Endothelial cell of umbilical vein (primary cell): ENCODE results near the gene ASTN1. TPM values are rescaled to one million over a fixed set of nuclear protein-coding genes. Genes with fewer than 3 reads are reported as not detected.

Experiments
- BruUV-seq: library from RNA; stranded (reverse); fragments of 400-500 nt; replicated peaks from 2 replicates; lab custom pipeline; 2021; lab: Mats Ljungman, UMichigan
- CTCF ChIA-PET: fragments of 300-600, 350-600 bp; sonication (Branson Sonifier 250); formaldehyde crosslinking; loops from one replicate; lab custom pipeline; 2021; ENCODE audit warnings: antibody characterized with exemption, inconsistent platforms; lab: Charles Lee
- POLR2A ChIA-PET: fragments of 300-600, 350-600 bp; sonication (Branson Sonifier 250); formaldehyde crosslinking; loops from one replicate; lab custom pipeline; 2021; ENCODE audit warnings: antibody characterized with exemption, inconsistent platforms; lab: Charles Lee
- DNase-seq: peaks from one replicate; pipeline ENCODE4 v3.0.0-alpha.2; 2011; ENCODE audit warnings: low read depth, low spot score
- FAIRE-seq: peaks from 2 replicates; lab custom pipeline; 2011; peaks lifted over from hg19 to GRCh38; lab: Jason Lieb, UNC
- H2AFZ ChIP-seq: 2 replicates; pipeline ENCODE4 v1.6.0; 2012; ENCODE audit warnings: low read depth, low read length, control low read depth, inconsistent platforms
- H3K27ac ChIP-seq: 2 replicates; pipeline ENCODE4 v1.5.1; 2011; ENCODE audit warnings: low read depth, mild to moderate bottlenecking, control low read depth, low read length, moderate library complexity; ENCODE audit not compliant: insufficient read depth
- H3K27me3 ChIP-seq, 2 experiments: 2 replicates each; pipeline versions ENCODE4 v1.6.0 to v1.6.1; 2011; ENCODE audit warnings: low read length in 2 of 2, mixed read lengths in 1 of 2; ENCODE audit not compliant: control insufficient read depth in 2 of 2, insufficient read depth in 2 of 2
- H3K36me3 ChIP-seq, 2 experiments: 2 replicates in 1 of 2; 3 replicates in 1 of 2; pipeline ENCODE4 v1.5.1; 2011; ENCODE audit warnings: low read length in 2 of 2, mild to moderate bottlenecking in 1 of 2, moderate library complexity in 1 of 2; ENCODE audit not compliant: control insufficient read depth in 2 of 2, insufficient read depth in 2 of 2; ENCODE audit errors: extremely low read depth in 1 of 2
- H3K4me1 ChIP-seq: 3 replicates; pipeline ENCODE4 v1.5.1; 2011; ENCODE audit warnings: mild to moderate bottlenecking, low read length; ENCODE audit not compliant: control insufficient read depth, insufficient read depth; ENCODE audit errors: extremely low read depth
- H3K4me2 ChIP-seq: 2 replicates; pipeline ENCODE4 v1.6.1; 2011; ENCODE audit warnings: low read length, control low read depth, mixed read lengths; ENCODE audit not compliant: insufficient read depth
- H3K4me3 ChIP-seq, 3 experiments: fragments of 200-600 bp in 1 of 3; sonication (generic), shearing (Covaris generic) in 1 of 3; replicated peaks in 1 of 3; 2 replicates each; pipeline ENCODE4 v1.5.1; 2011 to 2016; ENCODE audit warnings: control low read depth in 3 of 3, low read length in 3 of 3, mild to moderate bottlenecking in 2 of 3, inconsistent platforms in 1 of 3, low read depth in 1 of 3, moderate library complexity in 1 of 3; ENCODE audit not compliant: insufficient read depth in 1 of 3
- H3K79me2 ChIP-seq: 2 replicates; pipeline ENCODE4 v1.6.0; 2012; ENCODE audit warnings: low read length, inconsistent platforms; ENCODE audit not compliant: control insufficient read depth, insufficient read depth
- H3K9ac ChIP-seq: replicated peaks from 2 replicates; pipeline ENCODE3; 2011; ENCODE audit warnings: low read length, control low read depth; ENCODE audit not compliant: insufficient read depth; ENCODE audit errors: extremely low read depth
- H3K9me1 ChIP-seq: replicated peaks from 3 replicates; pipeline ENCODE4 v1.6.0; 2011; ENCODE audit warnings: mild to moderate bottlenecking, low read length; ENCODE audit not compliant: control insufficient read depth, insufficient read depth; ENCODE audit errors: extremely low read depth
- H3K9me3 ChIP-seq: replicated peaks from 2 replicates; pipeline ENCODE4 v1.5.1; 2012; ENCODE audit warnings: low read length, inconsistent platforms; ENCODE audit not compliant: control insufficient read depth, insufficient read depth
- H4K20me1 ChIP-seq: replicated peaks from 2 replicates; pipeline ENCODE3; 2011; ENCODE audit warnings: mild to moderate bottlenecking, low read length; ENCODE audit not compliant: control insufficient read depth, insufficient read depth; ENCODE audit errors: extremely low read depth
- EZH2 ChIP-seq: IDR thresholded peaks from 2 replicates; pipeline ENCODE4 v1.6.1; 2012; ENCODE audit warnings: borderline replicate concordance, low read depth, mild to moderate bottlenecking, moderate library complexity, low read length, inconsistent platforms; ENCODE audit not compliant: severe bottlenecking
- FOS ChIP-seq: IDR thresholded peaks from 2 replicates; pipeline ENCODE4 v1.6.1; 2011; ENCODE audit warnings: mild to moderate bottlenecking, low read length, moderate library complexity, borderline replicate concordance; ENCODE audit not compliant: insufficient read depth
- GATA2 ChIP-seq: IDR thresholded peaks from 2 replicates; pipeline ENCODE4 v1.7.0; 2011; ENCODE audit warnings: low read depth, mild to moderate bottlenecking, moderate library complexity, mixed read lengths, low read length; ENCODE audit not compliant: insufficient read length, insufficient read depth
- JUN ChIP-seq: IDR thresholded peaks from 2 replicates; pipeline ENCODE4 v1.6.1; 2011; ENCODE audit warnings: borderline replicate concordance, low read depth; ENCODE audit not compliant: insufficient read length, insufficient read depth
- MAX ChIP-seq: IDR thresholded peaks from 2 replicates; pipeline ENCODE4 v1.6.1; 2011; ENCODE audit not compliant: insufficient read depth, insufficient read length
- MYC ChIP-seq: IDR thresholded peaks from one replicate; pipeline ENCODE4 v1.6.1; 2011; ENCODE audit warnings: mild to moderate bottlenecking, low read depth, low read length
- POLR2A ChIP-seq: IDR thresholded peaks from 2 replicates; pipeline ENCODE4 v1.6.1; 2012; ENCODE audit warnings: low read depth, mild to moderate bottlenecking, control low read depth, low read length
- POLR2AphosphoS5 ChIP-seq: IDR thresholded peaks from 2 replicates; pipeline ENCODE4 v1.6.1; 2012; ENCODE audit warnings: low read depth, mild to moderate bottlenecking, control low read depth, low read length, moderate library complexity; ENCODE audit not compliant: insufficient read depth
- dilution Hi-C: fragments of 300-500 bp; cut with MboI; formaldehyde crosslinking; loops from one replicate; pipeline ENCODE4 v1.15.0; 2019; ENCODE audit warnings: low sequenced_read_pairs; ENCODE audit not compliant: extremely low pct_ligation_motif_present
- intact Hi-C: fragments of 100-400 bp; cut with micrococcal nuclease; formaldehyde crosslinking; loops from one replicate; pipeline ENCODE4 v1.10.0; 2022
- polyA plus RNA-seq, 4 experiments: library from polyadenylated mRNA; depleted of rRNA in 3 of 4; stranded (reverse) in 3 of 4; unstranded in 1 of 4; fragments of >200 nt; gene quantifications; 2 replicates each; pipeline versions ENCODE4 v1.2.1 to v1.2.3, GENCODE V29; 2011 to 2012; ENCODE audit warnings: missing spikeins in 1 of 4
- total RNA-seq: library from RNA; stranded (reverse); gene quantifications from 2 replicates; pipeline ENCODE4 v1.2.3, GENCODE V29; 2021
- TF ChIP-seq, protein P1 (sequence below), 2 donors: IDR thresholded peaks; 1 replicate in 1 of 2; 2 replicates in 1 of 2; pipeline ENCODE4 v1.5.1; 2011; ENCODE audit warnings: low read length in 2 of 2, mild to moderate bottlenecking in 2 of 2, moderate library complexity in 2 of 2, control low read depth in 1 of 2, inconsistent platforms in 1 of 2, low read depth in 1 of 2; ENCODE audit not compliant: insufficient read depth in 1 of 2; ENCODE audit errors: extremely low read depth in 1 of 2

Gene ASTN1
- total and polyA plus RNA-seq, 2 donors (not counting 3 experiments of a cell fraction or from before 2014, with no cell fraction given): 0.04 TPM; not detected in 1

DNA sequence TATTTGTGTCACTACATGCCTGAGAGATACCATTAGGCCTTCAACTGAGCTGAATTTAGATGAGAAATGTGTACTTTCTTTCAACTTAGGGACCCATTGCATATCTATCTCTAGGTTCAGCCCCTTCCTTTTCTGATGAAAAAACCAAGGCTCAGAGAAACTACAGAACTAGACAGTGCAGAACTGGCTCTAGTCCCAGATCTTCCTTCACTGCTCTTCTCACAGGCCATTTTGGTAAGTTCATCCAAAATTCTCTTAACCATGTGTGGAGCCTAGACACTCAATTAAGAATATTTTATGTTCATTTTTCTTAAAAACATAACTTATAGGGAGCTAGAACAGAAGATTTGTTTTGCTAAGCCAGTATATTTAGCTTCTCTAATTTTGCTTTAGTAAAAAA lies 128.9 kb downstream of the ASTN1 start:
- dilution Hi-C loops: no loop called here
- no peak for FAIRE-seq

DNA sequence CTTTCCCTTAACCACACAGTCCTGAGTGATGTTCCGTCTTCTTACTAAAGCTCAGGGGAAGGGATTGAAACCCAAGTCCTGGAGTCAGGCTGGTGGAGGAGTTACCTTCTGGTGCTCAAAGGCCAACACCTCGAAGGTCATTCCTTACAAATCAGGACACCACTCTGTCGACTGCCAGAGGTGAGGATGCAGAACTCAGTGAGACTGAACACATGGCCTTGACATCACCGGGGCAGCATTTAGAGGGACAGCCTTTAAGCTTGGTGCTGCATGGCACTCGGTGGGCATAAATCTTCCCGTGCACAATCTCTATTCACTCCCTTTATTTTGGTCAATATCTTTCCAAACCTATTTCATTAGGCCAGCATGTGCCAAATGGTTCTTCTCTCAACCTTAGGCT lies 130.9 kb downstream of the ASTN1 start:
- TF ChIP-seq POLR2AphosphoS5 (no peak), MAX (no peak), MYC (no peak), POLR2A (no peak), JUN (no peak), FOS (no peak), EZH2 (no peak), GATA2 (no peak)
- TF ChIP-seq, protein P1, sequence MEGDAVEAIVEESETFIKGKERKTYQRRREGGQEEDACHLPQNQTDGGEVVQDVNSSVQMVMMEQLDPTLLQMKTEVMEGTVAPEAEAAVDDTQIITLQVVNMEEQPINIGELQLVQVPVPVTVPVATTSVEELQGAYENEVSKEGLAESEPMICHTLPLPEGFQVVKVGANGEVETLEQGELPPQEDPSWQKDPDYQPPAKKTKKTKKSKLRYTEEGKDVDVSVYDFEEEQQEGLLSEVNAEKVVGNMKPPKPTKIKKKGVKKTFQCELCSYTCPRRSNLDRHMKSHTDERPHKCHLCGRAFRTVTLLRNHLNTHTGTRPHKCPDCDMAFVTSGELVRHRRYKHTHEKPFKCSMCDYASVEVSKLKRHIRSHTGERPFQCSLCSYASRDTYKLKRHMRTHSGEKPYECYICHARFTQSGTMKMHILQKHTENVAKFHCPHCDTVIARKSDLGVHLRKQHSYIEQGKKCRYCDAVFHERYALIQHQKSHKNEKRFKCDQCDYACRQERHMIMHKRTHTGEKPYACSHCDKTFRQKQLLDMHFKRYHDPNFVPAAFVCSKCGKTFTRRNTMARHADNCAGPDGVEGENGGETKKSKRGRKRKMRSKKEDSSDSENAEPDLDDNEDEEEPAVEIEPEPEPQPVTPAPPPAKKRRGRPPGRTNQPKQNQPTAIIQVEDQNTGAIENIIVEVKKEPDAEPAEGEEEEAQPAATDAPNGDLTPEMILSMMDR (IDR thresholded peaks at IDR 0.05; ENCODE audit: extremely low read depth in 1 of 2, insufficient read depth in 1 of 2, low read depth in 1 of 2, low read length in 2 of 2): no peak
- no peaks in the 10 kb centered on the region for H4K20me1 ChIP-seq
- no peaks in the 10 kb centered on the region for H3K9me1 ChIP-seq
- no peak overlapping the region for H2AFZ ChIP-seq
- H3K79me2 ChIP-seq: no peaks in the 10 kb centered on the region
- H3K9me3 ChIP-seq: no peaks in the 10 kb centered on the region
- intact Hi-C loops: no loop called here
- CTCF ChIA-PET: no interaction called here
- no peaks in the 10 kb centered on the region for H3K27me3 ChIP-seq
- no peak overlapping the region for H3K4me2 ChIP-seq
- no peak overlapping the region for H3K27ac ChIP-seq
- BruUV-seq: no TSS peak
- POLR2A ChIA-PET: no interaction called here
- DNase-seq (no peak), FAIRE-seq (no peak)
- dilution Hi-C loops: no loop called here
- no peaks in the 10 kb centered on the region for H3K4me1 ChIP-seq
- no peaks in the 10 kb centered on the region for H3K36me3 ChIP-seq
- H3K9ac ChIP-seq: no peak overlapping the region
- no peak overlapping the region for H3K4me3 ChIP-seq

More for the DNA sequence above, 128.9 kb downstream of the ASTN1 start:
- no peaks in the 10 kb centered on the region for H4K20me1 ChIP-seq
- H3K27me3 ChIP-seq: no peaks in the 10 kb centered on the region
- H3K4me2 ChIP-seq: no peak overlapping the region
- TF ChIP-seq, protein P1 (IDR thresholded peaks at IDR 0.05; ENCODE audit: extremely low read depth in 1 of 2, insufficient read depth in 1 of 2, low read depth in 1 of 2, low read length in 2 of 2): no peak
- no peak for TF ChIP-seq JUN
- TF ChIP-seq GATA2: no peak
- H3K9me1 ChIP-seq: no peaks in the 10 kb centered on the region
- H3K4me3 ChIP-seq: no peak overlapping the region
- no peaks in the 10 kb centered on the region for H3K36me3 ChIP-seq
- no TSS peak for BruUV-seq
- POLR2A ChIA-PET: no interaction called here
- H3K9ac ChIP-seq: no peak overlapping the region
- H3K4me1 ChIP-seq: no peaks in the 10 kb centered on the region
- H3K79me2 ChIP-seq: no peaks in the 10 kb centered on the region
- CTCF ChIA-PET: no interaction called here
- H3K9me3 ChIP-seq: no peaks in the 10 kb centered on the region
- no peak overlapping the region for H3K27ac ChIP-seq
- intact Hi-C loops: no loop called here
- H2AFZ ChIP-seq: no peak overlapping the region
- DNase-seq: no peak
